GM21526 (cell line): ENCODE data around the gene ZBTB40.

Experiments used
- ATAC-seq: cut with Tn5 transposase; IDR thresholded peaks from one replicate; pipeline ENCODE4 v1.9.1; 2021; ENCODE audit warnings: moderate library complexity; ENCODE audit not compliant: unreplicated experiment, low FRiP score

ZBTB40 gene

GRCh38 chr1:22576150-22576544 lies 124.5 kb downstream of the ZBTB40 start:
- no peak for ATAC-seq

GRCh38 chr1:22576617-22577016 lies 125.0 kb downstream of the ZBTB40 start:
- no peak for ATAC-seq

- no peak for ATAC-seq
Measured at GRCh38 chr1:22578732-22579361, 127.2 kb downstream of the ZBTB40 start.

GRCh38 chr1:22579541-22580155 lies 128.0 kb downstream of the ZBTB40 start:
- ATAC-seq, result no peak
